ENCODE measurements around the gene CGB8. TPM values are rescaled to one million over a fixed set of nuclear protein-coding genes. Genes with fewer than 3 reads are reported as not detected.
A peak's percentile ranks its signal among the peaks of the same experiment; 100 is the strongest.
"Not testable (repeated sequence)": the region's sequence is repeated elsewhere in the genome, so short reads cannot be mapped to it uniquely, and the experiment has no call there.

Gene CGB8
- total RNA-seq, 2 experiments from 2014 or later = not detected

DNA sequence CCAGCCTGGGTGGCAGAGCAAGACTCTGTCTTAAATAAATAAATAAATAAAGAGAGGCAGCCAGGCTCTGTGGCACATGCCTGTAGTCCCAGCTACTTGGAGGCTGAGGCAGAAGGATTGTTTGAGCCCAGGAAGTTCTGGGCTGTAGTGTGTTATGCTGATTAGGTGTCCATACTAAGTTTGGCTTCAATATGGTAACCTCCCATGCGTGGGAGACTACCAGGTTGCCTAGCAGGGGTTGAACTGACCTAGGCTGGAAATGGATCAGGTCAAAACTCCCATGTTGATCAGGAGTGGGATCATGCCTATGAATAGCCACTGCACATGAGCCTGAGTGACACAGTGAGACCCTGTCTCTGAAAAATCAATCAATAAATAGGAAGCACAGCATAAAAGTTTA lies 32.4 kb upstream of the CGB8 start:
- Mint-ChIP-seq H3K36me3 (ENCODE audit: low read depth) (peaks cover 6% of the 10 kb centered on the region), H3K27ac (no peak overlapping the region), H3K9me3 (ENCODE audit: low read depth) (no peaks in the 10 kb centered on the region), H3K27me3 (peaks cover 4% of the 10 kb centered on the region), H3K4me3 (no peak overlapping the region), H3K4me1 (peaks cover 10% of the 10 kb centered on the region)
- POLR2A ChIA-PET = no interaction called here
- intact Hi-C loops (cut with DNase I, micrococcal nuclease) = no loop called here
- no peak for ATAC-seq
- no peak for DNase-seq
- CTCF ChIA-PET = interaction anchor here (1.3 kb wide), 1 partner anchor 17 kb away, joined by 4 read pairs; no protein-coding TSS in a partner anchor

DNA sequence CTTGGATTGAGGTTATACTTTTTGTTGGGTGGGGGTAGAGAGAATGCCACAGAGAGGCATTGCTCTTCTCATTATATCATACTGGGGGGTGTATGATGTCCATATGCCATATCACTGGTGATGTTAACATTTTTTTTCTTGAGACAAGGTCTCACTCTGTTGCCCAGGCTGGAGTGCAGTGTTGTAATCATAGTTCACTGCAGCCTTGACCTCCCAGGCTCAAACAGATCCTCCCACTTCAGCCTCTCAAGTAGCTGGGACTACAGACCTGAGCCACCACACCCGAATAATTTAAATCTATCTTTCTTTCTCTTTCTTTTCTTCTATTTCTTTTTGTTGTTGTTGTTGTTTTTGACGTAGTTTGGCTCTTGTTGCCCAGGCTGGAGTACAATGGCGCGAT lies 31.5 kb upstream of the CGB8 start:
- Mint-ChIP-seq H3K9me3 (ENCODE audit: low read depth) (no peaks in the 10 kb centered on the region), H3K4me3 (no peak overlapping the region), H3K4me1 (peaks cover 7% of the 10 kb centered on the region), H3K36me3 (ENCODE audit: low read depth) (no peaks in the 10 kb centered on the region), H3K27me3 (peaks cover 7% of the 10 kb centered on the region), H3K27ac (no peak overlapping the region)
- POLR2A ChIA-PET = no interaction called here
- intact Hi-C loops (cut with DNase I, micrococcal nuclease) = no loop called here
- CTCF ChIA-PET = interaction anchor here (0.6 kb wide), 2 partner anchors 16 to 83 kb away, joined by 3 to 4 read pairs; no protein-coding TSS in a partner anchor
- no peak for ATAC-seq
- no peak for DNase-seq

- POLR2A ChIA-PET; H3K4me1 Mint-ChIP-seq; H3K4me3 Mint-ChIP-seq; H3K9me3 Mint-ChIP-seq (ENCODE audit: low read depth); H3K36me3 Mint-ChIP-seq (ENCODE audit: low read depth); H3K27ac Mint-ChIP-seq; ATAC-seq: not testable (repeated sequence)
- intact Hi-C loops (cut with DNase I, micrococcal nuclease) = loop anchor here in 1 of 2 experiments (1.0 to 2.0 kb wide), 2 partner anchors 28 to 72 kb away; no protein-coding TSS in a partner anchor
- CTCF ChIA-PET = interaction anchor here (0.7 to 1.4 kb wide), 3 partner anchors 14 to 23 kb away, joined by 3 to 5 read pairs (median 3); partner anchors contain the start of gene CGB7
- H3K27me3 Mint-ChIP-seq = peaks cover 40% of the 10 kb centered on the region
- DNase-seq = peak; percentile 52
Measured at GRCh38 chr19:49074869-49075268, 26.0 kb upstream of the CGB8 start.

DNA sequence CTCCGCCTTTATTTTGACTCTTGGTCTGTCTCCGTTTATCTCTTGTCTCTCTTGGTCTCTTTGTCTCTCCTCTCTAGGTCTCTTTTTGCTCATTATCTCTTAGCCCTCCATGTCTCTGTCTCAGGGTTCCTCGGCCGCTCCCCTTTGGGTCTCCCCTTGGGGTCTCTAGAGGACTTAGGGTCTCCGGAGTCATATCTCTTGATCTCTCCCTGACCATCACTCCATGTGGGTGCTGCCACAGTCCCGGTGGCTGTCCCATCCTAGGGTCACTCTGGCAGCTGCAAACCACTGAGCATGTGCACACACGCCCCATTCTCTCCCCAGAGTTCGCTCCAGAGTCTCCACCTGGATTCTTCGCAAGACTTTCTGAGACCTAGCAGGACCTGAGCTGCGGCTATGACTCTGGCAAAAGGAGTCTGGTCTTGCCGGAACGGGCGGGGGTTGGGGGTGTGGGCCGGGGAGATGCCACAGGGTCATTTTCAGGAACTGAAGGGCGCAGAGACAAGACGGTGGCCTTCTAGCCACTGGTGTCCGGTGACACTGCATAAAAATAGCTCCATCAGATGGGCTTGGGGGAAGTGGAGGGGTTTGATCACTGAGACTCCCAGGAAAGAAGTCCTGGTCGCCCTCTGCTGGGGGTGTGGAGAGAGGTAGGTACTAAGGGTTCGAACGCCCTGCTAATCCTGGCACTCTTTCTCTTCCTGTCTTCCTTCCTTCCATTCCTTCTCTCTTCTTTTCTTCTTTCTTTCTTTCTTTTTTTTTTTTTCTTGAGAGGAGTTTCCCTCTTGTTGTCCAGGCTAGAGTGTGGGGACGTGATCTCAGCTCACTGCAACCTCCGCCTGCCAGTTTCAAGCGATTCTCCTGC lies 24.8 kb upstream of the CGB8 start:
- peak; percentile 49 for DNase-seq
- H3K4me1 Mint-ChIP-seq = peaks cover 7% of the 10 kb centered on the region
- ChIA-PET CTCF (interaction anchor here (0.6 to 1.4 kb wide), 4 partner anchors 9 to 103 kb away, joined by 3 to 4 read pairs (median 3); no protein-coding TSS in a partner anchor), POLR2A (no interaction called here)
- H3K27me3 Mint-ChIP-seq = peaks cover 50% of the 10 kb centered on the region
- H3K36me3 Mint-ChIP-seq (ENCODE audit: low read depth) = no peaks in the 10 kb centered on the region
- H3K9me3 Mint-ChIP-seq (ENCODE audit: low read depth) = no peaks in the 10 kb centered on the region
- H3K27ac Mint-ChIP-seq = no peak overlapping the region
- H3K4me3 Mint-ChIP-seq = no peak overlapping the region
- ATAC-seq = no peak
- intact Hi-C loops (cut with DNase I, micrococcal nuclease) = loop anchor here in 1 of 2 experiments (2.0 kb wide), 1 partner anchor 73 kb away; no protein-coding TSS in a partner anchor

- Mint-ChIP-seq H3K9me3 (ENCODE audit: low read depth) (no peaks in the 10 kb centered on the region), H3K36me3 (ENCODE audit: low read depth) (no peaks in the 10 kb centered on the region), H3K27me3 (peaks cover 58% of the 10 kb centered on the region), H3K27ac (no peak overlapping the region), H3K4me1 (peaks cover 7% of the 10 kb centered on the region), H3K4me3 (no peak overlapping the region)
- intact Hi-C loops (cut with DNase I, micrococcal nuclease) = no loop called here
- POLR2A ChIA-PET = no interaction called here
- peak; percentile 49 for DNase-seq
- CTCF ChIA-PET = no interaction called here
- no peak for ATAC-seq
Measured at GRCh38 chr19:49071860-49072547, 23.1 kb upstream of the CGB8 start.

- Mint-ChIP-seq H3K4me1 (peaks cover 7% of the 10 kb centered on the region), H3K27me3 (peaks cover 67% of the 10 kb centered on the region), H3K9me3 (ENCODE audit: low read depth) (no peaks in the 10 kb centered on the region), H3K4me3 (no peak overlapping the region), H3K27ac (no peak overlapping the region), H3K36me3 (ENCODE audit: low read depth) (no peaks in the 10 kb centered on the region)
- no peak for DNase-seq
- ChIA-PET CTCF (interaction anchor here (0.9 to 1.7 kb wide), 3 partner anchors 10 to 73 kb away, joined by 3 to 8 read pairs (median 5); no protein-coding TSS in a partner anchor), POLR2A (no interaction called here)
- no peak for ATAC-seq
- intact Hi-C loops (cut with DNase I, micrococcal nuclease) = no loop called here
Measured at GRCh38 chr19:49070416-49070815, 21.5 kb upstream of the CGB8 start.

DNA sequence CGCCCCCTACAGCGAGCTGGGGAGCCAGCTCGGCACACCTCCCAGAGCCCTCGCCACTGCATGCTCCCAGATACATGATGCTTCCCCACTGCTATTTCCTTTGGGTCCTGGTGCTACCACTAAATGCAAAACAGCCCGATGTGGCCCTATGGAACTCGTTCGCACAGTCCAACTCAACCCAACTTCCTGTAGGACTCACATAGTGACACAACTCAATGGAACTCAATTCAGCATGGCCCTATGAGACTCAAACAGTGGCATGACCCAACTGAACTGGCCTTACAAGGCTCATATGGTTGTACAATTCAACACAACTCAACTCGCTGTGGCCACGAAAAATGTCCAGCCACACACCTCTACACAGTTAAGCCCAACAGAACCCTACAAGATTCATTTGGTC lies 20.1 kb upstream of the CGB8 start:
- peaks cover 7% of the 10 kb centered on the region for H3K4me1 Mint-ChIP-seq
- H3K4me3 Mint-ChIP-seq = no peak overlapping the region
- intact Hi-C loops (cut with DNase I, micrococcal nuclease) = no loop called here
- DNase-seq (no peak), ATAC-seq (no peak)
- POLR2A ChIA-PET = no interaction called here
- H3K27me3 Mint-ChIP-seq = peaks cover 68% of the 10 kb centered on the region
- no peaks in the 10 kb centered on the region for H3K9me3 Mint-ChIP-seq (ENCODE audit: low read depth)
- no peaks in the 10 kb centered on the region for H3K36me3 Mint-ChIP-seq (ENCODE audit: low read depth)
- H3K27ac Mint-ChIP-seq = no peak overlapping the region
- CTCF ChIA-PET = interaction anchor here (0.7 to 1.7 kb wide), 2 partner anchors 8 to 37 kb away, joined by 3 to 8 read pairs; no protein-coding TSS in a partner anchor

DNA sequence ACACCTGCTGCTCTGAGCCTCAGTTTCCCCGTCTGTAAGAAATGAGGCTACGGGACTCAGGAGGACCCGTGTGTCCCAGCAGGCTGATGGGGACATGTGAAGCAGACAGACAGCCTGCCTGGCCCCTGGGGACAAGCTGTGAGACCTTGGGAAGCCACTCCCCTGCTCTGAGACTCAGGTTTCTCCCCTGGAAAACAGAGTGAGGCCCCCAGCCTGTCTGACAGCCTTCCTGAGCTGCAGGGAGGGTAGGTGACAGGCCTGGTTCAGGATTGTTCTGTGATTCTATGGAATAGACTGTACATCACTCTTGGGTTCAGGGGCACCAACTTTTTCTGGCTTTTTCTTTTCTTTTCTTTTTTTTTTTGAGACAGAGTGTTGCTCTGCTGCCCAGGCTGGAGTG lies 18.6 kb upstream of the CGB8 start:
- Mint-ChIP-seq H3K9me3 (ENCODE audit: low read depth) (no peaks in the 10 kb centered on the region), H3K4me1 (no peaks in the 10 kb centered on the region), H3K27me3 (peaks cover 59% of the 10 kb centered on the region), H3K4me3 (no peak overlapping the region), H3K36me3 (ENCODE audit: low read depth) (no peaks in the 10 kb centered on the region), H3K27ac (no peak overlapping the region)
- DNase-seq (no peak), ATAC-seq (no peak)
- CTCF ChIA-PET = no interaction called here
- intact Hi-C loops (cut with DNase I, micrococcal nuclease) = no loop called here
- POLR2A ChIA-PET = no interaction called here

DNA sequence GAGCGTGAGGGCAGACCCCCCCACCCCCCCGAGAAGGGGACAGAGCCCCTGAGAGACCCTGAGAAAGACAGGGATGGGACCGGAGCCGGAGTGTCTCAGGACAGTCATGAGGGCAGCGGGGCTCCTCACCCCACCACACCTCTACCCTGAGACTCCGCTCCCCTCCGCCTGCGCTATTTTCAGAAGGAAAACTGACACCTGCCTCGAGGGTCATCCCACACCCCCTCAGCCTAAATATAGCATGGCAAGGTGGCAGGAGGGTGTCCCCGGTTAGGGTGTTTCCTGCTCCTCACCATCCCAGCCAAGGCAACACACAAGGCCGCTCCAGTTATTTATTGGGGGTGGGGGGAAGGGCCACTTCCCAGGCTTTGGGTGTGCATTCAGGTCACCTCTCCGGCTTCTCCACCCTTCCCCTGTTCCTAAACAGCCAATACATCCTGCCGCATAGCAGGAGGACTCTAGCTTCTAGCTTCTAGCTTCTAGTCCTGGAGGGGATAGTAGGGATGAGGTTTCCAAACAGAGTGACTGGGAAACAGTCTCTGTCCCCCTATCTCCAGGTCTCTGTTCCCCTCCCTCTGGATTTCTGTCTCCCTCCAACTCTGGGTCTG lies 17.1 kb upstream of the CGB8 start:
- Mint-ChIP-seq H3K27ac (no peak overlapping the region), H3K27me3 (peaks cover 53% of the 10 kb centered on the region), H3K4me1 (no peaks in the 10 kb centered on the region), H3K36me3 (ENCODE audit: low read depth) (no peaks in the 10 kb centered on the region), H3K9me3 (ENCODE audit: low read depth) (no peaks in the 10 kb centered on the region), H3K4me3 (no peak overlapping the region)
- intact Hi-C loops (cut with DNase I, micrococcal nuclease) = no loop called here
- ChIA-PET CTCF (interaction anchor here (1.0 to 1.6 kb wide), 2 partner anchors 10 to 32 kb away, joined by 3 read pairs; no protein-coding TSS in a partner anchor), POLR2A (no interaction called here)
- no peak for ATAC-seq
- no peak for DNase-seq

DNA sequence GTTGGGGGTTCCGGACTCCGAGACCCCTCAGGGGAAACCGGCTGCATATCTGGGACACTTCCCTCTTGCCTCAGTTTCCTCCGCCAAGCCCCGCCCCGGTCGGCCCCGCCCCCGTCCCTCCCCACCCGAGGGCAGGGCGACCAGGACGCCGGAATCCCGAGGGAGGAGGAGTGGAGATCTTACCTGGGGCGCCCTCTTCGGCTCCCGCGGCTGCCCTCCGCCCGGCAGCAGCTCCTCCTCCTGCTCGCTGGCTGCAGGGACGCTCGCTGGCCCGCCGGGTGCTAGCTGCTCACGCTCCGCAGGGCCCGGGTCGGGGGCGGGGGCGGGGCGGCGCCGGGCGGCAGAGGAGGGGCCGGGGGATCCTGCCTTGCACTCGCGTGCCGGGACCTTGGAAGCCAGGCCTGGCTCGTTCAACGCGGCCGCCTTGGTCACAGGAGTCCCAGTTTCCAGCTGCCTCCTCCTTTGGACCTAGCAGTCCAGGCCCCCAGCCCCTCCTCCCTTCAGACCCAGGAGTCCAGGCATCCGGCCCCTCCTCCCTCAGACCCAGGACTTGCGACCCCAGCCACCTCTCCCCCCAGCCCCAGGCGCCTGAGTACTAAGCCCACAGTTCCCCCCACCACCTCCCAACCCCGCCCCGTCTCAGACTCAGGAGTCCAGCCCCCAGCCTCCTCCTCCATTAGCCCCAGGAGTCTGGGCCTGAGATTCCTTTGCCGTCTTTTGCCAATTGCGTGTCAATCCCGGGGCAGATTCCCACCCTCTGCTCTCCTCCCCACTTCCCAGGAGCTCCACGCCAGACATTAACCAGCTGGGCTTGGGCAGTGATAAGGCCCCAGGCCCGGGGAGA lies 16.1 kb upstream of the CGB8 start, which contains the start of gene NTF4:
NTF4 (minus strand) TSS at position 51 of the 844 bp plus-strand sequence. CDS start 2,821 bp downstream, outside the sequence.
- peak; percentile 36 for ATAC-seq
- no peak within 1 kb of the TSS for H3K4me3 Mint-ChIP-seq
- H3K4me1 Mint-ChIP-seq = no peaks in the 10 kb centered on the region
- no peaks in the 10 kb centered on the region for H3K9me3 Mint-ChIP-seq (ENCODE audit: low read depth)
- POLR2A ChIA-PET = interaction anchor here (0.6 kb wide), 1 partner anchor 257 kb away, joined by 5 read pairs; no protein-coding TSS in a partner anchor
- intact Hi-C loops (cut with DNase I, micrococcal nuclease) = no loop called here
- H3K36me3 Mint-ChIP-seq (ENCODE audit: low read depth) = no peaks in the 10 kb centered on the region
- DNase-seq = peak; percentile 32
- H3K27ac Mint-ChIP-seq = no peak within 1 kb of the TSS
- peaks cover 51% of the 10 kb centered on the region for H3K27me3 Mint-ChIP-seq
- CTCF ChIA-PET = interaction anchor here (1.6 kb wide), 1 partner anchor 9 kb away, joined by 3 read pairs; no protein-coding TSS in a partner anchor

Measured in activated CD4-positive, alpha-beta T cell treated with anti-CD3 and anti-CD28 coated beads for 36 hours (primary cell).